Measurements from ENCODE around the gene METTL5.
"Not testable (repeated sequence)": the region's sequence is repeated elsewhere in the genome, so short reads cannot be mapped to it uniquely, and the experiment has no call there.

The METTL5 gene

GRCh38 chr2:169824373-169825333 is at the start of gene METTL5:
TSS of gene METTL5 (minus strand) at chr2:169824905. CDS start at chr2:169824597, 308 bp downstream.
- DNase-seq (ENCODE audit: low spot score): peak; percentile 90

GRCh38 chr2:169871994-169872393 is 47.3 kb upstream of the METTL5 start:
- no peak for DNase-seq (ENCODE audit: low spot score)

- not testable (repeated sequence) for DNase-seq (ENCODE audit: low spot score)
Measured at GRCh38 chr2:169871369-169871768, 46.7 kb upstream of the METTL5 start.

- no peak for DNase-seq (ENCODE audit: low spot score)
Measured at GRCh38 chr2:169868951-169869350, 44.2 kb upstream of the METTL5 start.

- DNase-seq (ENCODE audit: low spot score): no peak
Measured at GRCh38 chr2:169867579-169867978, 42.9 kb upstream of the METTL5 start.

GRCh38 chr2:169866230-169866629 is 41.5 kb upstream of the METTL5 start:
- DNase-seq (ENCODE audit: low spot score): not testable (repeated sequence)

GRCh38 chr2:169865492-169865891 is 40.8 kb upstream of the METTL5 start:
- DNase-seq (ENCODE audit: low spot score): no peak

GRCh38 chr2:169862816-169863215 is 38.1 kb upstream of the METTL5 start:
- DNase-seq (ENCODE audit: low spot score): no peak

GRCh38 chr2:169860149-169860548 is 35.4 kb upstream of the METTL5 start:
- DNase-seq (ENCODE audit: low spot score): no peak

GRCh38 chr2:169859423-169859822 is 34.7 kb upstream of the METTL5 start:
- DNase-seq (ENCODE audit: low spot score): no peak

- DNase-seq (ENCODE audit: low spot score): not testable (repeated sequence)
Measured at GRCh38 chr2:169855281-169856258, 30.9 kb upstream of the METTL5 start.

GRCh38 chr2:169853041-169853668 is 28.4 kb upstream of the METTL5 start:
- DNase-seq (ENCODE audit: low spot score): no peak

- DNase-seq (ENCODE audit: low spot score): no peak
Measured at GRCh38 chr2:169849710-169850109, 25.0 kb upstream of the METTL5 start.

- DNase-seq (ENCODE audit: low spot score): peak; percentile 63
Measured at GRCh38 chr2:169848959-169849693, 24.4 kb upstream of the METTL5 start.

GRCh38 chr2:169845016-169845415 is 20.3 kb upstream of the METTL5 start:
- DNase-seq (ENCODE audit: low spot score): no peak

- not testable (repeated sequence) for DNase-seq (ENCODE audit: low spot score)
Measured at GRCh38 chr2:169841625-169842024, 16.9 kb upstream of the METTL5 start.

GRCh38 chr2:169840747-169841142 is 16.0 kb upstream of the METTL5 start:
- DNase-seq (ENCODE audit: low spot score): no peak

- no peak for DNase-seq (ENCODE audit: low spot score)
Measured at GRCh38 chr2:169839954-169840746, 15.4 kb upstream of the METTL5 start.

GRCh38 chr2:169838743-169839489 is 14.2 kb upstream of the METTL5 start:
- no peak for DNase-seq (ENCODE audit: low spot score)

GRCh38 chr2:169834401-169834800 is 9.7 kb upstream of the METTL5 start:
- no peak for DNase-seq (ENCODE audit: low spot score)
